Activated T-cell treated with anti-CD3 and anti-CD28 coated beads, Interleukin-2, amount 50 U/mL, for 72 hours (primary cell): ENCODE measurements around the gene CRAMP1. TPM values are rescaled to one million over a fixed set of nuclear protein-coding genes. Genes with fewer than 3 reads are reported as not detected.
"Not testable (repeated sequence)": the region's sequence is repeated elsewhere in the genome, so short reads cannot be mapped to it uniquely, and the experiment has no call there.

Experiments used
- ATAC-seq, 2 donors: fragments of 150-1000 bp; cut with Tn5 transposase; replicated peaks in 1 of 2; 2 replicates each; pipeline ENCODE4 v1.10.0; 2021; ENCODE audit warnings: moderate library complexity in 2 of 2, mild to moderate bottlenecking in 1 of 2
- DNase-seq, 2 donors: peaks; one replicate each; pipeline ENCODE4 v3.0.0; 2021 to 2022; ENCODE audit warnings: mixed read lengths in 1 of 2
- H3K27ac Mint-ChIP-seq: one replicate; pipeline ENCODE4 v1.8.0; 2022; ENCODE audit warnings: mild to moderate bottlenecking, moderate library complexity, mixed read lengths
- H3K27me3 Mint-ChIP-seq: one replicate; pipeline ENCODE4 v1.8.0; 2022; ENCODE audit warnings: low read depth, mixed read lengths
- H3K36me3 Mint-ChIP-seq, 2 donors: one replicate each; pipeline ENCODE4 v1.8.0; 2022; ENCODE audit warnings: mixed read lengths in 2 of 2, mild to moderate bottlenecking in 1 of 2; ENCODE audit not compliant: insufficient read depth in 2 of 2
- H3K4me1 Mint-ChIP-seq: one replicate; pipeline ENCODE4 v1.8.0; 2022; ENCODE audit warnings: low read depth, mixed read lengths
- H3K4me3 Mint-ChIP-seq, 2 donors: one replicate each; pipeline ENCODE4 v1.8.0; 2022; ENCODE audit warnings: mild to moderate bottlenecking in 2 of 2, mixed read lengths in 2 of 2, moderate library complexity in 2 of 2
- H3K9me3 Mint-ChIP-seq, 2 donors: one replicate each; pipeline ENCODE4 v1.8.0; 2022; ENCODE audit warnings: mixed read lengths in 2 of 2
- total RNA-seq, 2 donors: library from RNA; stranded (reverse); gene quantifications; one replicate each; pipeline ENCODE4 v1.2.3, GENCODE V29; 2022

Gene CRAMP1
- total RNA-seq, 2 donors from 2014 or later, result 28.3 to 30.1 TPM

DNA sequence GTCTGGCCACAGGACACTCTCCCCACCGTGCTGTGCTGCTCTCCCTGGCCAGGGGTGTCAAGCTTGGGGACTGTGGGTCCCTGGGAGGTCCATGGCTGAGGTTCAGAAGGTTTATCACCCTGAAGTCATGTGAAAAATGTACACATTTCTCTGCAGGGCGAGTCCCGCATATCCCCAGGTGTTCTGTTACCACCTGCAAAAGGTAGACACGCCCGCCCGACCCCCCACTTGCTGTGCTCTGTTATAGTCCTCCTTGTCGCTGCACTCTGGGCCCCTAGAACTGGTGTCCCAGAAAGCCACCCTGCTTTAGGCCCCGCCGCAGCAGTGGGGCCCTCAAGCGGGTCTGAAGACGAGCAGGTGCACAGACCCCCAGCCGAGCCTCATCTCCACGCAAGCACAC, 77.7 kb downstream of the CRAMP1 start:
- Mint-ChIP-seq H3K27ac (no peak overlapping the region), H3K4me3 (no peak overlapping the region), H3K36me3 (peaks cover 3 to 26% of the 10 kb centered on the region in 2 donors), H3K4me1 (peaks cover 13% of the 10 kb centered on the region), H3K9me3 (no peaks in the 10 kb centered on the region), H3K27me3 (no peaks in the 10 kb centered on the region)
- no peak for ATAC-seq
- no peak for DNase-seq

DNA sequence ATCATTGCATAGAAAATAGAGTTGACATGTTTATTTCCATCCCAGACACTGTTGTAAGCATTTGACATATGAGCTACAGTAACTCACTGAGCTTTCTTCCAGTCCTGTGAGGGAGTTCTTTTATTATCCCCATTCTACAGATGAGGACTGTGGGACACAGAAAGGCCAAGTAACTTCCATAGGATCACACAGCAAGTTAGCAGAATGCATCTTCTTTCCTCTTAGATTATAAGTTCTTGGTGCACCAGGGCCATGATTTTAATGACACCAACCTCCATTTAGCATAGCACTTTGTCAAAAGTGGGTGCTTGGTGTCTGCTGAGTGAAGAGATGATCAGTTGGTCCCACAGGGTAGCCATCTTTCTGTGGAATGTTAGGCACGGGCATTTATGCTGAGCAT, 78.7 kb downstream of the CRAMP1 start:
- peaks cover 13% of the 10 kb centered on the region for H3K4me1 Mint-ChIP-seq
- ATAC-seq (no peak), DNase-seq (no peak)
- H3K36me3 Mint-ChIP-seq, result peaks cover 3 to 26% of the 10 kb centered on the region in 2 donors
- no peak overlapping the region for H3K4me3 Mint-ChIP-seq
- H3K27ac Mint-ChIP-seq, result peak overlapping the region; percentile 87
- no peaks in the 10 kb centered on the region for H3K27me3 Mint-ChIP-seq
- H3K9me3 Mint-ChIP-seq, result no peaks in the 10 kb centered on the region

DNA sequence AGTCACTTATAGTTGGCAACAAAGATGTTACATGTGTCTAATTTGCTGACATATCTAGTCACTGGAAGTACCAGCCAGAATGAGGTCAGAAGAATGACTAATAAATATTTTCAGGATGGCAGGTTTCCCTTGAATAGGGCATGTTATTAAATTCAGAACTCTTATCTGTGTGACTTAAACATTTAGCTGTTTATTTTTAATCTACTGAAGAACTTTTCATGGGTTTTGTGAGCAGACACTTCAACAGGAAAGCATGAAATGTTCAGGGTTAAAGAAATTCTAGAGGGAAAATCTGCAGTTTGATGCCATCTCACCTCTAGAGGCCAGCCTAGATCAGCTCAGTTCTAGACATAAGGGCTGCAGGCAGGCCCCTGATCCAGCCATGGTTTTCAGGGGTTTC, 79.1 kb downstream of the CRAMP1 start:
- Mint-ChIP-seq H3K27ac (peak overlapping the region; percentile 87), H3K4me3 (no peak overlapping the region)

DNA sequence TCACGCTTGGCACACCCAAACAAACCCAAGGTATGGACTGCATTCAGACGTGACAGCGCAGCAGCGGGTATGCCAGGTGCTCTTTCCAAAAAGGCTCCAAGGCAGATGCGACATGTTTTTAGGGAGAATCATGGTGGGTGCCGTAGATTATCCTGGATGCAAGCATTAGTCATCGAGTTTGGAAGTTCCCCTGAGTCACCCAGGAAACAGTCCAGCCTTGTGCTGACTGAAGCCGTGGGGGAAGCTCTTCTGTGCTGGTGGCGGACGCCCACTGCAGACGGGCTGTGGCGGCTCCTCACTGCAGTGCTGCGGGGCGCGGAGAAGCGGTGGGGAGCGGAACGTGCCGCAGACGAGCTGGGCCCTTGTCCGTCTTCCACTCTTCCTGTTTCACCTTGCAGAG, 79.8 kb downstream of the CRAMP1 start:
- Mint-ChIP-seq H3K36me3 (peaks cover 5 to 29% of the 10 kb centered on the region in 2 donors), H3K27me3 (no peaks in the 10 kb centered on the region), H3K4me1 (peaks cover 13% of the 10 kb centered on the region), H3K4me3 (no peak overlapping the region), H3K27ac (no peak overlapping the region), H3K9me3 (no peaks in the 10 kb centered on the region)
- DNase-seq (no peak), ATAC-seq (no peak)

More for the DNA sequence above, 79.1 kb downstream of the CRAMP1 start:
- no peaks in the 10 kb centered on the region for H3K9me3 Mint-ChIP-seq
- peaks cover 13% of the 10 kb centered on the region for H3K4me1 Mint-ChIP-seq
- H3K36me3 Mint-ChIP-seq, result peaks cover 3 to 26% of the 10 kb centered on the region in 2 donors
- no peaks in the 10 kb centered on the region for H3K27me3 Mint-ChIP-seq
- ATAC-seq, result no peak
- no peak for DNase-seq

DNA sequence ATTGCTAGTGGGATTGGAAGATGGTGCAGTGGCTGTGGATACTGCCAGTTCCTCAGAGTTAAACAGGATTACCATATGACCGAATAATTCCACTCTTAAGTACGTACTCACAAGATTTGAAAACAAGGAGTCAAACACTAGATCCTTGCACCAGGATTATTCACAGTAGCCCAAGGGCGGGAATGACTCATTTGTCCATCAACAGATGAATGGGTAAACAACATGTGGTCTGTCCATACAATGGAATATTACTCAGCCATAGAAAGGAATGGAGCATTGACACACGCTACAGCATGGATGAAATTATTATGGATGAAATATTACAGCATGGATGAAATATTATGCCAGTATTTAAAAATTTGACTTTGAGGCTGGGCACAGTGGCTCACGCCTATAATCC, 84.7 kb downstream of the CRAMP1 start:
- H3K9me3 Mint-ChIP-seq, result no peaks in the 10 kb centered on the region
- DNase-seq (no peak), ATAC-seq (no peak)
- H3K27me3 Mint-ChIP-seq, result no peaks in the 10 kb centered on the region
- no peak overlapping the region for H3K4me3 Mint-ChIP-seq
- H3K36me3 Mint-ChIP-seq, result peaks cover 3 to 17% of the 10 kb centered on the region in 2 donors
- no peak overlapping the region for H3K27ac Mint-ChIP-seq
- no peaks in the 10 kb centered on the region for H3K4me1 Mint-ChIP-seq

DNA sequence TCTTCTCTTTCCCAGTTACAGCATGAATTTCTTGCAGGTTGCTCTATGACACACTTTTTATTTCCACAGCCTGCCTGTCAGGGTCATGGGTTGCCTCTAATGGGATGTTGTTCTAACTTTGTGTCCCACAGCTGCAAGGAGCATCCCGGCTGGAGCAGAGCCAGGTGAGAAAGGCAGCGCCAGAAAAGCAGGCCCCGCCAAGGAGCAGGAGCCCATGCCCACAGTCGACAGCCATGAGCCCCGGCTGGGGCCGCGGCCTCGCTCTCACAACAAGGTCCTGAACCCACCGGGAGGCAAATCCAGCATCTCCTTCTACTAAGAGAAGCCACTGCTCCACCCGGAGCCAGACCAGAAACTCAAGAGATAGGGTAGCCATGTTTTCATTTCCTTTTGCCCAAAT, 86.5 kb downstream of the CRAMP1 start:
- no peak for ATAC-seq
- no peak overlapping the region for H3K27ac Mint-ChIP-seq

DNA sequence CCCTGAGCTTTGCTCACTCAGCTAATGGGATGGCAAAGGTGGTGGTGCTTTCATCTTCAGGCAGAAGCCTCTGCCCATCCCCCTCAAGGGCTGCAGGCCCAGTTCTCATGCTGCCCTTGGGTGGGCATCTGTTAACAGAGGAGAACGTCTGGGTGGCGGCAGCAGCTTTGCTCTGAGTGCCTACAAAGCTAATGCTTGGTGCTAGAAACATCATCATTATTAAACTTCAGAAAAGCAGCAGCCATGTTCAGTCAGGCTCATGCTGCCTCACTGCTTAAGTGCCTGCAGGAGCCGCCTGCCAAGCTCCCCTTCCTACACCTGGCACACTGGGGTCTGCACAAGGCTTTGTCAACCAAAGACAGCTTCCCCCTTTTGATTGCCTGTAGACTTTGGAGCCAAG, 88.1 kb downstream of the CRAMP1 start:
- H3K36me3 Mint-ChIP-seq, result peaks cover 2 to 11% of the 10 kb centered on the region in 2 donors
- DNase-seq (no peak), ATAC-seq (no peak)
- no peaks in the 10 kb centered on the region for H3K27me3 Mint-ChIP-seq
- peak overlapping the region; percentile 60 for H3K27ac Mint-ChIP-seq
- H3K4me3 Mint-ChIP-seq, result no peak overlapping the region
- no peaks in the 10 kb centered on the region for H3K9me3 Mint-ChIP-seq
- peaks cover 12% of the 10 kb centered on the region for H3K4me1 Mint-ChIP-seq

More for the DNA sequence above, 86.5 kb downstream of the CRAMP1 start:
- DNase-seq, result no peak
- H3K4me1 Mint-ChIP-seq, result no peaks in the 10 kb centered on the region
- H3K9me3 Mint-ChIP-seq, result no peaks in the 10 kb centered on the region
- H3K36me3 Mint-ChIP-seq, result peaks cover 2 to 17% of the 10 kb centered on the region in 2 donors
- no peaks in the 10 kb centered on the region for H3K27me3 Mint-ChIP-seq
- no peak overlapping the region for H3K4me3 Mint-ChIP-seq

DNA sequence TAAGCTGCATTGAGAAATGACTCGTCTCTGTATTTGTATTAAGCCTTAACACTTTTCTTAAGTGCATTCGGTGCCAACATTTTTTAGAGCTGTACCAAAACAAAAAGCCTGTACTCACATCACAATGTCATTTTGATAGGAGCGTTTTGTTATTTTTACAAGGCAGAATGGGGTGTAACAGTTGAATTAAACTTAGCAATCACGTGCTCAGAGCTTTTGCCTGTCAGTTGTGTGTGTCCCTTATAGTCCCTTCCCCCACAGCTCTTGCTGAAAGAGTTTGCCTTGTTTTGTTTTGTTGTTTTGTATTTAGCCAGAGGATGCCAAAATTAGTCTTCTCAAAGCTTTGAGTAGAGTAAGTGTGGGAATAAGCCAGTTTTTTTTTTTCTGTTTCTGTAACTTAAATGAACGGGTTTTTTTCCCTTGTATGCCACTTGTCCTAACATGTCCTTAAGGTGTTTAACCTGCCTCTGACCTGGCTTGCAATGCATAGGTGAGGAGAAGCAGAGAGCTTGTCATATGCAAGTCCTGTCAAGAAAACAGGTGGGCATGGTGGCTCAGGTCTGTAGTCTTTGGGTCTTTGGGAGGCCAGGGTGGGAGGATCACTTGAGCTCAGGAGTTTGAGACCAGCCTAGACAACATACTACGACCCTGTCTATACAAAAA, 89.2 kb downstream of the CRAMP1 start:
- Mint-ChIP-seq H3K36me3 (peaks cover 2 to 11% of the 10 kb centered on the region in 2 donors), H3K4me3 (no peak overlapping the region), H3K27ac (no peak overlapping the region), H3K4me1 (peaks cover 15% of the 10 kb centered on the region), H3K27me3 (no peaks in the 10 kb centered on the region), H3K9me3 (no peaks in the 10 kb centered on the region)
- ATAC-seq (no peak), DNase-seq (no peak)

DNA sequence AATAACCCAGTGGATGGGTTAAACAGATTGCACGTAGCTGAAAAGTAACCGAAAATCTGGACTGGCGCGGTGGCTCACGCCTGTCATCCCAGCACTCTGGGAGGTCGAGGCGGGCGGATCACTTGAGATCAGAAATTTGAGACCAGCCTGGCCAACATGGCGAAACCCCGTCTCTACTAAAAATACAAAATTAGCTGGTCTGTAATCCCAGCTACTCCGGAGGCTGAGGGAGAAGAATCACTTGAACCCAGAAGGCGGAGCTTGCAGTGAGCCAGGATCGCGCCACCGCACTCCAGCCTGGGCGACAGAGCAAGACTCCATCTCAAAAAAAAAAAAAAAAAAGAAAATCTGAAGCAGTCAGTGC, 93.1 kb downstream of the CRAMP1 start:
- ATAC-seq, result peak; percentile 24 to 32
- not testable (repeated sequence) for H3K27me3 Mint-ChIP-seq, H3K9me3 Mint-ChIP-seq, DNase-seq, H3K36me3 Mint-ChIP-seq
- H3K4me3 Mint-ChIP-seq, result peak overlapping the region; percentile 92 to 100
- H3K4me1 Mint-ChIP-seq, result peaks cover 36% of the 10 kb centered on the region
- peak overlapping the region; percentile 99 for H3K27ac Mint-ChIP-seq

DNA sequence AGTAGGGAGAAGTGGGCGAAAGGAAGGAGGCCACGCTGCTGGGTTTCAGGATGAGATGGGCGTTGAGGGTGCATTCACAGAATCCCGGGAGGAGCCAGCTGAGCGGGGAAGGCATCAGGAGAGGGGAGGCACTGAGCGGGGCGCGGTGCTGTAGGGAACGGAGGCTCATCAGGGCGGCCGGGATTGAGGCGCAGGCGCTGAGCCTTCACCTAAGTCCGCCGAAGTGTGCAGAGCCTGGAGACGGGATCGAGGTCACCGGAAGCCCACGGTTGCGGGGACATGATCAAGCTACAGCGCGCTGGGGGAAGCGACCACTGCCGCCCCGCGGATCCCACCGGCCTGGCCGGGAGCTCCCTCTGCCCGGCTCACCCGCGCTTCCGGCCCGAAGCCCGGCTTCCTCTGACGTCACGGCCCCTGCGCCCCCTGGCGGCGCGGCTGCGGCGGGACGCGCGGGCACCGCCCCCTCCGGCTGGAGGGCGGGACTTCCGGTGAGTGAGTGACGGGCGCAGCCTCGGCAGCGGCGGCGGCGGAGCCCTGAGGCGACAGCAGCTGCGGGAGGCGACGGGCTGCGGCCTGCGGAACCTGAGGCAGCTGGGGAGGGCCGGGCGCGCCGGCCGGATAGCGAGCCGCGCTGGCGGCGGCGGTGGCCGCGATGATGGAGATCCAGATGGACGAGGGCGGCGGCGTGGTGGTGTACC, 93.7 kb downstream of the CRAMP1 start, which contains the start of gene MAPK8IP3:
Gene MAPK8IP3, plus strand, starts transcription at position 508 of the 698 bp plus-strand sequence. Its CDS starts 145 bp downstream, at position 653.
- ATAC-seq (peak; percentile 89 to 92), DNase-seq (peak; percentile 93 to 99)
- peaks cover 36% of the 10 kb centered on the region for H3K4me1 Mint-ChIP-seq
- H3K9me3 Mint-ChIP-seq, result no peaks in the 10 kb centered on the region
- peak within 1 kb of the TSS; percentile 92 to 100 for H3K4me3 Mint-ChIP-seq
- peak within 1 kb of the TSS; percentile 99 for H3K27ac Mint-ChIP-seq
- H3K36me3 Mint-ChIP-seq, result peaks cover 2 to 5% of the 10 kb centered on the region in 2 donors
- no peaks in the 10 kb centered on the region for H3K27me3 Mint-ChIP-seq

DNA sequence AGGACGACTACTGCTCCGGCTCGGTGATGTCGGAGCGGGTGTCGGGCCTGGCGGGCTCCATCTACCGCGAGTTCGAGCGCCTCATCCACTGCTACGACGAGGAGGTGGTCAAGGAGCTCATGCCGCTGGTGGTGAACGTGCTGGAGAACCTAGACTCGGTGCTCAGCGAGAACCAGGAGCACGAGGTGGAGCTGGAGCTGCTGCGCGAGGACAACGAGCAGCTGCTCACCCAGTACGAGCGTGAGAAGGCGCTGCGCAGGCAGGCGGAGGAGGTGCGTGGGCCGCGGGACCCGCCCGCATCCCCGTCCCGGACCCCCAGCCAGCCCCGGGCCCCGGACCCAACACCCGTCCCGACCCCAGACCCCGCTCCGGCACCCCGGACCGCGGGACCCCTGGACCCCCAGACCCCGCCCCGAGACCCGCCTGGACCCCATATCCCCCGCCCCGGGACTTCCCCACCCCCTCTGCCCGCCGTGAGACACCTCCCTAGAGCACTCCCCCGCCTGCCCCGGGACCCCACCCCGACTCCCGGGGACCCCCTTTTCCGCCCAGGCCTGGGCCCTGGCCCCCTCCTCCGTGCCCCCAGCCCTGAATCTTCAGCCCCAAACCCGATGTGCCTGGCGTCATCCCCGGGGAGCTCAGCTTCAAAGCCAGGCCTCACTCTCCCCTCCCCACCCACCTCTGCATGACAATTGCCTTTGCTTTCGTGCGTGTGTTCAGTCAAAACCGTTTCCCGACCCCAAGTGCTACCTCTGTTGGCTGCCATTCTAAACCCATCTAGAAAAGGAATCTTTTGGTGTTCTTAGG, 94.4 kb downstream of the CRAMP1 start:
- peaks cover 2 to 5% of the 10 kb centered on the region in 2 donors for H3K36me3 Mint-ChIP-seq
- H3K27me3 Mint-ChIP-seq, result no peaks in the 10 kb centered on the region
- H3K9me3 Mint-ChIP-seq, result no peaks in the 10 kb centered on the region
- peak; percentile 51 to 55 for DNase-seq
- peak overlapping the region; percentile 92 to 100 for H3K4me3 Mint-ChIP-seq
- ATAC-seq, result peak; percentile 24 to 39
- H3K4me1 Mint-ChIP-seq, result peaks cover 36% of the 10 kb centered on the region
- peak overlapping the region; percentile 87 for H3K27ac Mint-ChIP-seq

DNA sequence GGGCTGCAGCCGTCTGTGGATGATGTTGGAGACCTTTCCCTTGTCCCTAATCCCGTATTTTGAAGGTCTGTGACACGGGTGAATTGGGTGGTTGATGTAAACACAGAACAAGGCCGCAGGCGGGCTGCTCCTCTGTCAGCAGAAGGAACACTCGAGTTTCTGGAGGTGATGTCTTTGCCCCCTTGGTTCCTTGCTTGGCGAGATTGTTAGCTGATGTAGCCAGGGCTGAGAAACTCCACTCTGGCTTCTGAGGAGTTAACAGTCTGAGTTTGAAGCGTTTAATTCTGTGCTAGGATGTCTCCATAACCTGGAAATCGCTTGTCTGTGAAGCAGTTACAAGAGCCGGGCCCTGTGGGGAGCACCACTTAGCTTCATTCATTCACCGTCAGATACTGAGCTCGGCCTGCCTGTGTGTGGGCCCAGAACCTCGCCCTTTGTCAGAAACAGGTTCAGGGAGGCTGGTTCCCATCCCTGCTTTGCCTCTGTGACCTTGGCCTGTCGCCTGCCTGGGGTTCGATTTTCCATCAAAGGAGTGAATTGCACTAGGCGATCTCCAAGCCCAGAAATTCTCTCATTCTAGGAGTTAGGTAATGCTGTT, 95.1 kb downstream of the CRAMP1 start:
- Mint-ChIP-seq H3K9me3 (no peaks in the 10 kb centered on the region), H3K27ac (peak overlapping the region; percentile 87), H3K4me3 (peak overlapping the region; percentile 89 to 91), H3K36me3 (peaks cover 2 to 5% of the 10 kb centered on the region in 2 donors), H3K4me1 (peaks cover 36% of the 10 kb centered on the region), H3K27me3 (no peaks in the 10 kb centered on the region)
- DNase-seq, result peak; percentile 12
- ATAC-seq, result no peak
